ENCODE data around the gene USP54.

The USP54 gene

GRCh38 chr10:73495226-73495883, 95.8 kb downstream of the USP54 start:
- peaks cover 11% of the 10 kb centered on the region; the same call in 1 of the 2 replicates for H3K4me1 ChIP-seq (ENCODE audit: control insufficient read depth, insufficient read depth, low read length)
- peak overlapping the region; percentile 93 for H3K27ac ChIP-seq (ENCODE audit: extremely low read depth, low read depth, low read length)
- H3K9me3 ChIP-seq (ENCODE audit: control insufficient read depth, insufficient read depth, low read depth, low read length): no peaks in the 10 kb centered on the region
- CTCF ChIA-PET: interaction anchor here (1.3 kb wide), 1 partner anchor 34 kb away, joined by 3 read pairs; no protein-coding TSS in a partner anchor
- H3K4me3 ChIP-seq (ENCODE audit: low read depth, low read length): peak overlapping the region; percentile 81
- POLR2A ChIA-PET: interaction anchor here (0.5 to 1.9 kb wide), 13 partner anchors 10 to 398 kb away, joined by 3 to 15 read pairs (median 5); partner anchors contain the start of genes ANXA7, CFAP70, CHCHD1 and DNAJC9
- peaks cover 0 to 28% of the 10 kb centered on the region in 2 experiments; a peak in 2 of 3 replicates for H3K36me3 ChIP-seq (ENCODE audit: control insufficient read depth in 2 of 2, insufficient read depth in 1 of 2, low read length in 2 of 2)
- no peak for TF ChIP-seq ZNF350 (tag by site-specific recombination; IDR thresholded peaks at IDR 0.05)
- TF ChIP-seq ZNF157 (tag by site-specific recombination; IDR thresholded peaks at IDR 0.05): no peak
- no peak for TF ChIP-seq ZNF513 (tag by site-specific recombination; IDR thresholded peaks at IDR 0.05)
- TF ChIP-seq ZNF311 (tag by site-specific recombination; IDR thresholded peaks at IDR 0.05; ENCODE audit: borderline replicate concordance): no peak
- no peak for TF ChIP-seq ZNF112 (tag by site-specific recombination; IDR thresholded peaks at IDR 0.05)
- no peak for TF ChIP-seq ZNF704 (tag by site-specific recombination; IDR thresholded peaks at IDR 0.05)
- no peak for TF ChIP-seq ZSCAN5A (tag by site-specific recombination; IDR thresholded peaks at IDR 0.05)
- no peak for TF ChIP-seq PRDM2 (tag by site-specific recombination; IDR thresholded peaks at IDR 0.05; ENCODE audit: borderline replicate concordance)
- no peak for TF ChIP-seq ZNF488 (tag by site-specific recombination; IDR thresholded peaks at IDR 0.05)
- TF ChIP-seq ZNF211 (tag by site-specific recombination; IDR thresholded peaks at IDR 0.05; ENCODE audit: low read depth): no peak
- TF ChIP-seq ZNF26 (tag by site-specific recombination; IDR thresholded peaks at IDR 0.05): no peak
- TF ChIP-seq ZNF292 (tag by site-specific recombination; IDR thresholded peaks at IDR 0.05; ENCODE audit: borderline replicate concordance, low read depth): no peak
- no peak for TF ChIP-seq ZNF639 (tag by site-specific recombination; IDR thresholded peaks at IDR 0.05)
- TF ChIP-seq SP3 (tag by site-specific recombination; IDR thresholded peaks at IDR 0.05): peak; percentile 91
- TF ChIP-seq ZEB2 (tag by site-specific recombination; IDR thresholded peaks at IDR 0.05): peak; percentile 67
- TF ChIP-seq EGR2 (tag by site-specific recombination; IDR thresholded peaks at IDR 0.05; ENCODE audit: low read depth): peak; percentile 69; the same call in 1 of the 2 replicates
- TF ChIP-seq ZNF529 (tag by site-specific recombination; IDR thresholded peaks at IDR 0.05; ENCODE audit: insufficient replicate concordance): no peak
- TF ChIP-seq ZNF670 (tag by site-specific recombination; IDR thresholded peaks at IDR 0.05; ENCODE audit: low read depth): no peak
- no peak for TF ChIP-seq ZNF549 (tag by site-specific recombination; IDR thresholded peaks at IDR 0.05)
- TF ChIP-seq BCL6B (tag by site-specific recombination; IDR thresholded peaks at IDR 0.05): no peak
- no peak for TF ChIP-seq ZNF433 (tag by site-specific recombination; IDR thresholded peaks at IDR 0.05; ENCODE audit: low read depth)

Data from HEK293 (cell line).